ENCODE results near the gene KRT35.

KRT35 gene

GRCh38 chr17:41481036-41481435 lies at the start of gene KRT35:
Gene KRT35 (minus strand): TSS chr17:41481151. CDS start chr17:41481097, 54 bp downstream.
- DNase-seq: no peak

- no peak for DNase-seq
Measured at GRCh38 chr17:41530062-41531048, 49.4 kb upstream of the KRT35 start.

- DNase-seq: no peak
Measured at GRCh38 chr17:41529491-41529915, 48.6 kb upstream of the KRT35 start.

GRCh38 chr17:41528959-41529353 lies 48.0 kb upstream of the KRT35 start:
- no peak for DNase-seq

GRCh38 chr17:41527063-41528023 lies 46.4 kb upstream of the KRT35 start:
- no peak for DNase-seq

- DNase-seq: no peak
Measured at GRCh38 chr17:41524261-41524660, 43.3 kb upstream of the KRT35 start.

GRCh38 chr17:41523787-41524186 lies 42.8 kb upstream of the KRT35 start:
- DNase-seq: no peak

- DNase-seq: no peak
Measured at GRCh38 chr17:41523225-41523593, 42.3 kb upstream of the KRT35 start.

- DNase-seq: no peak
Measured at GRCh38 chr17:41522301-41523224, 41.6 kb upstream of the KRT35 start.

- no peak for DNase-seq
Measured at GRCh38 chr17:41521574-41522261, 40.8 kb upstream of the KRT35 start.

- no peak for DNase-seq
Measured at GRCh38 chr17:41520821-41521521, 40.0 kb upstream of the KRT35 start.

GRCh38 chr17:41519501-41520224 lies 38.7 kb upstream of the KRT35 start:
- no peak for DNase-seq

- no peak for DNase-seq
Measured at GRCh38 chr17:41518789-41519449, 38.0 kb upstream of the KRT35 start, which contains the start of gene KRT15. Gene KRT15 (minus strand): TSS chr17:41518890. CDS start chr17:41518827, 63 bp downstream.

- DNase-seq: no peak
Measured at GRCh38 chr17:41518031-41518430, 37.1 kb upstream of the KRT35 start.

GRCh38 chr17:41516830-41517283 lies 35.9 kb upstream of the KRT35 start:
- no peak for DNase-seq

- DNase-seq: no peak
Measured at GRCh38 chr17:41516147-41516829, 35.3 kb upstream of the KRT35 start.

- no peak for DNase-seq
Measured at GRCh38 chr17:41513168-41513547, 32.2 kb upstream of the KRT35 start.

- DNase-seq: no peak
Measured at GRCh38 chr17:41512546-41513167, 31.7 kb upstream of the KRT35 start.
